H1 (cell line): ENCODE results near the gene TMEM92. TPM values are rescaled to one million over a fixed set of nuclear protein-coding genes. Genes with fewer than 3 reads are reported as not detected.

ENCODE experiments used
- EGR1 ChIP-seq: IDR thresholded peaks from 2 replicates; pipeline ENCODE4 v1.6.1; 2011; ENCODE audit warnings: low read depth, low read length, borderline replicate concordance
- POLR2AphosphoS5 ChIP-seq: IDR thresholded peaks from 2 replicates; pipeline ENCODE4 v1.6.1; 2011; ENCODE audit warnings: low read depth, low read length
- POU5F1 ChIP-seq: IDR thresholded peaks from 2 replicates; pipeline ENCODE4 v1.6.1; 2011; ENCODE audit warnings: low read depth, mild to moderate bottlenecking, low read length, moderate library complexity
- RXRA ChIP-seq: IDR thresholded peaks from 2 replicates; pipeline ENCODE4 v1.6.1; 2011; ENCODE audit warnings: low read depth, mild to moderate bottlenecking, low read length, moderate library complexity; ENCODE audit not compliant: insufficient read depth
- SRF ChIP-seq: IDR thresholded peaks from 2 replicates; pipeline ENCODE4 v1.6.1; 2011; ENCODE audit warnings: mild to moderate bottlenecking, low read depth, low read length, moderate library complexity
- polyA plus RNA-seq, 7 experiments: library from polyadenylated mRNA; depleted of rRNA in 3 of 7; stranded (reverse) in 5 of 7; unstranded in 2 of 7; fragments of >200 nt in 5 of 7; fragments of 200-250 nt in 2 of 7; gene quantifications; 1 replicate in 5 of 7; 2 replicates in 1 of 7; 4 replicates in 1 of 7; pipeline versions ENCODE4 v1.2.1 to v1.2.3, GENCODE V29; 2011 to 2013; ENCODE audit warnings: missing spikeins in 2 of 7, mixed read lengths in 2 of 7
- total RNA-seq: library from RNA; stranded (reverse); fragmentation: NEBNext Ultra II Directional; extraction: Animal tissue kit (Norgen Biotek cat#: 25700); gene quantifications from 2 replicates; pipeline ENCODE4 v1.2.1, GENCODE V29; 2021

The TMEM92 gene
- total and polyA plus RNA-seq, 2 of the 8 experiments (the other 6 are each of a cell fraction or from before 2014, with no cell fraction given), result 11.9 to 24.8 TPM

DNA sequence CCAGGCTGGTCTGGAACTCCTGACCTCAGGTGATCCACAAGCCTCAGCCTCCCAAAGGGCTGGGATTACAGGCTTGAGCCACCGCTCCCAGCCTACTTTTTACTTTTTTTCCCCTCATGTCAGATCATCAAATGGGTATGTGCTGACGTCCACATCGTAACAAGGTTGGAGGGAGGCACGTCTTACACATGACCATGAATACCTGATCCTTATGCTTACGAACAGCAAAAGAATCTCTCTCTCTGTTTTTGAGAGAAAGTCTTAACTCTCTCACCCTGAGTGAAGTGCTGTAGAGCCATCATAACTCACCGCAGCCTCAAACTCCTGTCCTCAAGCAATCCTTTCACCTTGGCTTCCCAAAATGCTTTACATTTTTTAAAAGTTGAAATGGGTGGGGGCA lies 29.5 kb upstream of the TMEM92 start (continued):
- TF ChIP-seq SRF (no peak), EGR1 (no peak), POU5F1 (no peak), POLR2AphosphoS5 (no peak), RXRA (no peak)
